ENCODE data around the gene NFATC2.

The NFATC2 gene

GRCh38 chr20:51583499-51583898 lies 41.0 kb upstream of the NFATC2 start:
- no peak for TF ChIP-seq NFIC (IDR thresholded peaks at IDR 0.05)
- no peak for TF ChIP-seq EP300 (IDR thresholded peaks at IDR 0.05; ENCODE audit: borderline replicate concordance)
- TF ChIP-seq CREB1 (IDR thresholded peaks at IDR 0.05; ENCODE audit: low read depth) = no peak
- no peak for TF ChIP-seq CEBPB (IDR thresholded peaks at IDR 0.05)
- no peak for TF ChIP-seq RAD21 (IDR thresholded peaks at IDR 0.05; ENCODE audit: low read depth)
- no peak for TF ChIP-seq TCF12 (IDR thresholded peaks at IDR 0.05; ENCODE audit: low read depth)

DNA sequence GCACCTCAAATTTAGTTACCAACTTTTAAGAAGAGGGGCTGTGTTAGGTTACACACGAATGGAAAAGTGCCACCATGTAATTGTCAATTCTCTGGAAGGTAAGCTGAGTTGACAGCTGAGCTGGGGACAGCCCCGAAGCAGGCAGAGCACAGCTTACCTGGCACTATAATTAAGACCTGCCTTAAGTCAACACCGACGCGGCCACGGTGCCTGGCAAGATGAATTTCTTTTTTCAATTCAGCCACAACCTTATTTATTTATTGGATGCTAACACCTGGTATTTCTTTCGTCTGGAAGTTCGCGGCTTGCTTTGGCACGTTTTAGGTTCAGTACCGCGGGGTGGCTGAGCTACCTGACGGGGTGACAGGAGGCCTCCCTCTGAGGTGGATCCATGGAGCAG lies 40.6 kb upstream of the NFATC2 start:
- TF ChIP-seq CREB1 (IDR thresholded peaks at IDR 0.05; ENCODE audit: low read depth) = no peak
- TF ChIP-seq FOXM1 (IDR thresholded peaks at IDR 0.05; ENCODE audit: borderline replicate concordance, low read depth) = no peak
- no peak for TF ChIP-seq YY1 (IDR thresholded peaks at IDR 0.05; ENCODE audit: low read depth)
- TF ChIP-seq EGR1 (IDR thresholded peaks at IDR 0.05) = no peak
- TF ChIP-seq, protein P1, sequence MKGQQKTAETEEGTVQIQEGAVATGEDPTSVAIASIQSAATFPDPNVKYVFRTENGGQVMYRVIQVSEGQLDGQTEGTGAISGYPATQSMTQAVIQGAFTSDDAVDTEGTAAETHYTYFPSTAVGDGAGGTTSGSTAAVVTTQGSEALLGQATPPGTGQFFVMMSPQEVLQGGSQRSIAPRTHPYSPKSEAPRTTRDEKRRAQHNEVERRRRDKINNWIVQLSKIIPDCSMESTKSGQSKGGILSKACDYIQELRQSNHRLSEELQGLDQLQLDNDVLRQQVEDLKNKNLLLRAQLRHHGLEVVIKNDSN (IDR thresholded peaks at IDR 0.05) = no peak
- no peak for TF ChIP-seq RAD21 (IDR thresholded peaks at IDR 0.05; ENCODE audit: low read depth)
- TF ChIP-seq, protein P2, sequence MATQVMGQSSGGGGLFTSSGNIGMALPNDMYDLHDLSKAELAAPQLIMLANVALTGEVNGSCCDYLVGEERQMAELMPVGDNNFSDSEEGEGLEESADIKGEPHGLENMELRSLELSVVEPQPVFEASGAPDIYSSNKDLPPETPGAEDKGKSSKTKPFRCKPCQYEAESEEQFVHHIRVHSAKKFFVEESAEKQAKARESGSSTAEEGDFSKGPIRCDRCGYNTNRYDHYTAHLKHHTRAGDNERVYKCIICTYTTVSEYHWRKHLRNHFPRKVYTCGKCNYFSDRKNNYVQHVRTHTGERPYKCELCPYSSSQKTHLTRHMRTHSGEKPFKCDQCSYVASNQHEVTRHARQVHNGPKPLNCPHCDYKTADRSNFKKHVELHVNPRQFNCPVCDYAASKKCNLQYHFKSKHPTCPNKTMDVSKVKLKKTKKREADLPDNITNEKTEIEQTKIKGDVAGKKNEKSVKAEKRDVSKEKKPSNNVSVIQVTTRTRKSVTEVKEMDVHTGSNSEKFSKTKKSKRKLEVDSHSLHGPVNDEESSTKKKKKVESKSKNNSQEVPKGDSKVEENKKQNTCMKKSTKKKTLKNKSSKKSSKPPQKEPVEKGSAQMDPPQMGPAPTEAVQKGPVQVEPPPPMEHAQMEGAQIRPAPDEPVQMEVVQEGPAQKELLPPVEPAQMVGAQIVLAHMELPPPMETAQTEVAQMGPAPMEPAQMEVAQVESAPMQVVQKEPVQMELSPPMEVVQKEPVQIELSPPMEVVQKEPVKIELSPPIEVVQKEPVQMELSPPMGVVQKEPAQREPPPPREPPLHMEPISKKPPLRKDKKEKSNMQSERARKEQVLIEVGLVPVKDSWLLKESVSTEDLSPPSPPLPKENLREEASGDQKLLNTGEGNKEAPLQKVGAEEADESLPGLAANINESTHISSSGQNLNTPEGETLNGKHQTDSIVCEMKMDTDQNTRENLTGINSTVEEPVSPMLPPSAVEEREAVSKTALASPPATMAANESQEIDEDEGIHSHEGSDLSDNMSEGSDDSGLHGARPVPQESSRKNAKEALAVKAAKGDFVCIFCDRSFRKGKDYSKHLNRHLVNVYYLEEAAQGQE (IDR thresholded peaks at IDR 0.05; ENCODE audit: low read depth) = no peak
- no peak for TF ChIP-seq NFIC (IDR thresholded peaks at IDR 0.05)
- TF ChIP-seq MAX (IDR thresholded peaks at IDR 0.05) = no peak
- TF ChIP-seq EP300 (IDR thresholded peaks at IDR 0.05; ENCODE audit: borderline replicate concordance) = no peak
- TF ChIP-seq TAF1 (IDR thresholded peaks at IDR 0.05; ENCODE audit: low read depth) = no peak
- no peak for TF ChIP-seq TCF12 (IDR thresholded peaks at IDR 0.05; ENCODE audit: low read depth)
- TF ChIP-seq CEBPB (IDR thresholded peaks at IDR 0.05) = no peak
- no peak for TF ChIP-seq TEAD4 (IDR thresholded peaks at IDR 0.05)
- TF ChIP-seq ZBTB7A (IDR thresholded peaks at IDR 0.05; ENCODE audit: low read depth) = no peak

DNA sequence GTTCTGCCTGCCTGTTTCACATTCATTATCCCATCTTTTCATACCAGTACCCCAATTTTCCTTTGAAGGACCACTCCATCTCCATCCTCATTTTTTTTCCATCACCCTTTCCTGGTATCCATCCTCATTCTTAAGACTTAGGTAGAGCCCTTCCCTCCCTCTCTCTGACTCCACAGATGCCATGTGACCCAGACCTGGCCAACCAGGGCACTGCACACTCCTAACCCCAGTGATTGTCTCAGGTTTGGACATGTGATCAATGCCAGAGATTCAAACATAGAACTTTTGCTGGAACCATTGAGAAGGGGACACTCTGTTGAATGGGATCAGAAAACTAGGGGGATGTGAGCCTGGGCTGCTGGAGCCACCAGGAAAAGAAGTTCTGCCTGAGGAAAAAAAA lies 39.1 kb upstream of the NFATC2 start:
- no peak for TF ChIP-seq RAD21 (IDR thresholded peaks at IDR 0.05; ENCODE audit: low read depth)
- TF ChIP-seq, protein P1 (IDR thresholded peaks at IDR 0.05) = peak; percentile 59
- TF ChIP-seq TCF12 (IDR thresholded peaks at IDR 0.05; ENCODE audit: low read depth) = no peak

DNA sequence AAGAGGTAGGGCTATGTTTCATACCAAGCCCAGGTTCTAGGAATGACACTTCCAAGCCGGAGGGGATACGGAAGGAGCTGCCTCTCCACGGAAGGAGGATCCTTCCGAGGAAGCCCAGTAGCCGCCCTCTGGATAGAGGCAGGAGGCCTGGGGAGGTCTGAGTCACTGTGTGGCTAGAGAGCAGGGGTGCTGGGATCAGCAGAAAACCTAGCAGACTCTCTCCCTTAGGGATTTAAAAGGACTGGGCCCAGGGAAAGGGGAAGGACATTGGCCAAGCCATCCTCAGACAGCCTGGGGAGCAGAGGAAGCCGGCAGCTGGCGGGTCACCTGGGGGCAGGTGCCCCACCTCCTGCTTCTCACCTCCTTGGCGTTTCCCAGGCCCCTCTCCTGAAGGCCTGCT lies 36.6 kb upstream of the NFATC2 start:
- TF ChIP-seq EGR1 (IDR thresholded peaks at IDR 0.05) (no peak), YY1 (IDR thresholded peaks at IDR 0.05; ENCODE audit: low read depth) (no peak), TCF12 (IDR thresholded peaks at IDR 0.05; ENCODE audit: low read depth) (no peak), NFIC (IDR thresholded peaks at IDR 0.05) (no peak)

DNA sequence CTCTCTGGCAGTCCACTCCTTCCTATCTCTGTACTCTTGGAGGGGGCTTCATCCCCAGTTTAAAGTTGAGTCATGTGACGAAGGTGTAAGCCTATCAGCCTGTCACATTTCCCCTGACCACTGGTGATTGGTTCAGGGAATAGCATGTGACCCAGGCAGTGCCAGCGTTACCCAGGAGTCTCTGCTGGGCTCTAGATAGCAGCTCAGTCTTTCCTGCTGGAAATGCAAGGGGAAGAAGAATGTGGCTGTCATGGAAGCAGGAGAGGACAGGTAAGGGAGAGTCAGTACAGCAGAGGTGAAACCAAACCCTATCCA lies 35.6 kb upstream of the NFATC2 start:
- TF ChIP-seq FOXM1 (IDR thresholded peaks at IDR 0.05; ENCODE audit: borderline replicate concordance, low read depth) (no peak), NFIC (IDR thresholded peaks at IDR 0.05) (no peak), TEAD4 (IDR thresholded peaks at IDR 0.05) (no peak), MAX (IDR thresholded peaks at IDR 0.05) (no peak)
- TF ChIP-seq, protein P1 (IDR thresholded peaks at IDR 0.05) = peak; percentile 67

GRCh38 chr20:51577432-51578144 lies 35.1 kb upstream of the NFATC2 start:
- no peak for TF ChIP-seq ZBTB7A (IDR thresholded peaks at IDR 0.05; ENCODE audit: low read depth)

DNA sequence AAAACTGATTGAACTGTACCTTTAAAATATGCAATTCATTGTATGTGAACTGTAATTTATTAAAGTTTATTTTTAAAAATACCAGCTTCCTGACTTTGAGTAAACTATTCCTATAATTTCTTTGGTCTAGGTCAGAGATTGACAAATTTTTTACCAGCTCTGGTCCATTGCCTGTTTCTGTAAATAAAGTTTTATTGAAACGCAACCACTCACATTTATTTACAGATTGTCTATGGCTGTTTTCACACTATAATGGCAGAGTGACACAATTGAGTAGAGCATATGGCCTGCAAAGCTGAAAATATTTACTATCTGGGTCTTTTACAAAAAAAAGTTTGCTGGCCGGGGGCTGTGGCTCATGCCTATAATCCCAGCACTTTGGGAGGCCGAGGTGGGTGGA lies 33.0 kb upstream of the NFATC2 start:
- TF ChIP-seq CREB1 (IDR thresholded peaks at IDR 0.05; ENCODE audit: low read depth) (no peak), MAX (IDR thresholded peaks at IDR 0.05) (no peak), RAD21 (IDR thresholded peaks at IDR 0.05; ENCODE audit: low read depth) (no peak), TCF12 (IDR thresholded peaks at IDR 0.05; ENCODE audit: low read depth) (no peak), EGR1 (IDR thresholded peaks at IDR 0.05) (no peak), YY1 (IDR thresholded peaks at IDR 0.05; ENCODE audit: low read depth) (no peak), ZBTB7A (IDR thresholded peaks at IDR 0.05; ENCODE audit: low read depth) (no peak), EP300 (IDR thresholded peaks at IDR 0.05; ENCODE audit: borderline replicate concordance) (no peak), NFIC (IDR thresholded peaks at IDR 0.05) (no peak), TEAD4 (IDR thresholded peaks at IDR 0.05) (no peak), CEBPB (IDR thresholded peaks at IDR 0.05) (no peak), TAF1 (IDR thresholded peaks at IDR 0.05; ENCODE audit: low read depth) (no peak), FOXM1 (IDR thresholded peaks at IDR 0.05; ENCODE audit: borderline replicate concordance, low read depth) (no peak)
- TF ChIP-seq, protein P1 (IDR thresholded peaks at IDR 0.05) = no peak
- TF ChIP-seq, protein P2 (IDR thresholded peaks at IDR 0.05; ENCODE audit: low read depth) = no peak
